Gastroesophageal sphincter (tissue), 3 donors: ENCODE results near the gene PATJ.
"Not testable (repeated sequence)": the region's sequence is repeated elsewhere in the genome, so short reads cannot be mapped to it uniquely, and the experiment has no call there.

Experiments used
- EP300 ChIP-seq: sonication (generic); formaldehyde crosslinking; IDR thresholded peaks from one replicate; pipeline ENCODE4 v1.6.1; 2017; ENCODE audit warnings: antibody characterized with exemption, mild to moderate bottlenecking
- TF ChIP-seq, protein P1 (sequence below), 4 experiments: fragments of 200-600 bp in 2 of 4; fragments of 450-650 bp in 2 of 4; sonication (generic) in 1 of 4; IDR thresholded peaks; one replicate each; pipeline ENCODE4 v1.5.1; 2017 to 2019; ENCODE audit warnings: antibody characterized with exemption in 4 of 4, mild to moderate bottlenecking in 2 of 4, moderate library complexity in 2 of 4

DNA sequence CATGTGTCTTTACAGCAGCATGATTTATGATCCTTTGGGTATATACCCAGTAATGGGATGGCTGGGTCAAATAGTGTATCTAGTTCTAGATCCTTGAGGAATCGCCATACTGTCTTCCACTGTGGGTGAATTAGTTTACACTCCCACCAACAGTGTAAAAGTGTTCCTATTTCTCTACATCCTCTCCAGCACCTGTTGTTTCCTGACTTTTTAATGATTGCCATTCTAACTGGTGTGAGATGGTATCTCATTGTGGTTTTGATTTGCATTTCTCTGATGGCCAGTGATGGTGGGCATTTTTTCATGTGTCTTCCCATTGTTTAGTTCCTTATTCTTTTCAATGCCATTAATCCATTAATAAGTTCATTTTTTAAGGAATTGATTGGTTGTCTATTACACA lies 58.8 kb downstream of the PATJ start:
- TF ChIP-seq, protein P1, sequence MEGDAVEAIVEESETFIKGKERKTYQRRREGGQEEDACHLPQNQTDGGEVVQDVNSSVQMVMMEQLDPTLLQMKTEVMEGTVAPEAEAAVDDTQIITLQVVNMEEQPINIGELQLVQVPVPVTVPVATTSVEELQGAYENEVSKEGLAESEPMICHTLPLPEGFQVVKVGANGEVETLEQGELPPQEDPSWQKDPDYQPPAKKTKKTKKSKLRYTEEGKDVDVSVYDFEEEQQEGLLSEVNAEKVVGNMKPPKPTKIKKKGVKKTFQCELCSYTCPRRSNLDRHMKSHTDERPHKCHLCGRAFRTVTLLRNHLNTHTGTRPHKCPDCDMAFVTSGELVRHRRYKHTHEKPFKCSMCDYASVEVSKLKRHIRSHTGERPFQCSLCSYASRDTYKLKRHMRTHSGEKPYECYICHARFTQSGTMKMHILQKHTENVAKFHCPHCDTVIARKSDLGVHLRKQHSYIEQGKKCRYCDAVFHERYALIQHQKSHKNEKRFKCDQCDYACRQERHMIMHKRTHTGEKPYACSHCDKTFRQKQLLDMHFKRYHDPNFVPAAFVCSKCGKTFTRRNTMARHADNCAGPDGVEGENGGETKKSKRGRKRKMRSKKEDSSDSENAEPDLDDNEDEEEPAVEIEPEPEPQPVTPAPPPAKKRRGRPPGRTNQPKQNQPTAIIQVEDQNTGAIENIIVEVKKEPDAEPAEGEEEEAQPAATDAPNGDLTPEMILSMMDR (IDR thresholded peaks at IDR 0.05), result not testable (repeated sequence)
- not testable (repeated sequence) for TF ChIP-seq EP300
